Measurements from ENCODE around the gene NT5DC1. TPM values are rescaled to one million over a fixed set of nuclear protein-coding genes. Genes with fewer than 3 reads are reported as not detected.

NT5DC1 gene
- total RNA-seq, 1 experiment from 2014 or later: 37.9 TPM

DNA sequence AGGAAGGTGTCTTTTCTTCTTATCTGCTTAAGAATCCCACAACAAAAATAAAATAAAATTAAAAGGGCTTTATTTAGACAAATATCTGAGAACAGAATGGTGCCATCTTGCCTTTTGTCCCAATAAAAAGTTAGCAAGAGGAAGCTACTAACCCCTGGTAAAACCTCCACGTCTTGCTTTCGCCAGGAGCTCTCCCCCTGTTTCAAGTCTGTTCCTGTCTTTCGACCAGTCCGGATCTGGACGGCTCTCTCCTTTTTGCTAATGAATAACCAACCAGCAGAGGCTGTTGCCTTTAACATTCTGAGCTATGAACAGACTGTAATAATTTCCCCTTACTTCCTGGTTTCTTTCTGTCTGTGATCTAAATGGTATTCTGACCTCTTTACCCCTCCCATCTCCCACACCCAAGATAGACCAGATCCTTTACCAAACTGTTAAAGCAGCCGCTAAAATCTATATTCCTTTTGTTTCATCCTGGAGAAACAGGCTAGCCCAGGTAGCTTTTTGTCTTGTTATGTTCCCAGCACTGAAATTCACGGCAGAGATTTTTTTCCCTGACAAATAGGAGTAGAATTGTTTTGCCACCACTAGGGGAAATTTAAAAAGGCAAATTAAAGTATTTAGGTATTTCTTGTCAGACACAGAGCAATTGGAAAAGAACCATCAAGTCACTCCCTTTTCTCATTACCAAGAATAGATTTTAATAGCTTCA lies 39.9 kb upstream of the NT5DC1 start, which contains the start of gene FRK:
FRK (minus strand) TSS at position 320 of the 712 bp plus-strand sequence. CDS start 580 bp downstream, outside the sequence.
- H3K27ac ChIP-seq (ENCODE audit: low read depth, low read length, poor library complexity, severe bottlenecking): peak within 1 kb of the TSS; percentile 74
- BruUV-seq (replicated peaks): no TSS peak
- ChIA-PET CTCF (interaction anchor here (0.7 to 1.0 kb wide), 4 partner anchors 42 to 190 kb away, joined by 3 to 4 read pairs (median 4); no protein-coding TSS in a partner anchor), POLR2A (ENCODE audit: low non-redundant PET) (no interaction called here)
- H3K27me3 ChIP-seq (replicated peaks; ENCODE audit: insufficient read depth, low read depth, low read length, poor library complexity): no peaks in the 10 kb centered on the region
- H3K36me3 ChIP-seq (ENCODE audit: insufficient read depth, low read length, poor library complexity, severe bottlenecking): no peaks in the 10 kb centered on the region
- peak within 1 kb of the TSS; percentile 54 for H3K4me3 ChIP-seq (ENCODE audit: low read depth, low read length, poor library complexity, severe bottlenecking)
- H3K9me3 ChIP-seq (ENCODE audit: low read depth, low read length, poor library complexity, severe bottlenecking): no peaks in the 10 kb centered on the region
- intact Hi-C loops (cut with micrococcal nuclease; ENCODE audit: unreplicated experiment): loop anchor here (5.0 kb wide), 1 partner anchor 37 kb away; no protein-coding TSS in a partner anchor
- DNase-seq (ENCODE audit: low spot score): peak; percentile 63
- H3K4me1 ChIP-seq (ENCODE audit: insufficient read depth, low read length, poor library complexity, severe bottlenecking): peaks cover 10% of the 10 kb centered on the region
- TF ChIP-seq, protein P1, sequence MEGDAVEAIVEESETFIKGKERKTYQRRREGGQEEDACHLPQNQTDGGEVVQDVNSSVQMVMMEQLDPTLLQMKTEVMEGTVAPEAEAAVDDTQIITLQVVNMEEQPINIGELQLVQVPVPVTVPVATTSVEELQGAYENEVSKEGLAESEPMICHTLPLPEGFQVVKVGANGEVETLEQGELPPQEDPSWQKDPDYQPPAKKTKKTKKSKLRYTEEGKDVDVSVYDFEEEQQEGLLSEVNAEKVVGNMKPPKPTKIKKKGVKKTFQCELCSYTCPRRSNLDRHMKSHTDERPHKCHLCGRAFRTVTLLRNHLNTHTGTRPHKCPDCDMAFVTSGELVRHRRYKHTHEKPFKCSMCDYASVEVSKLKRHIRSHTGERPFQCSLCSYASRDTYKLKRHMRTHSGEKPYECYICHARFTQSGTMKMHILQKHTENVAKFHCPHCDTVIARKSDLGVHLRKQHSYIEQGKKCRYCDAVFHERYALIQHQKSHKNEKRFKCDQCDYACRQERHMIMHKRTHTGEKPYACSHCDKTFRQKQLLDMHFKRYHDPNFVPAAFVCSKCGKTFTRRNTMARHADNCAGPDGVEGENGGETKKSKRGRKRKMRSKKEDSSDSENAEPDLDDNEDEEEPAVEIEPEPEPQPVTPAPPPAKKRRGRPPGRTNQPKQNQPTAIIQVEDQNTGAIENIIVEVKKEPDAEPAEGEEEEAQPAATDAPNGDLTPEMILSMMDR (conservative IDR thresholded peaks at IDR 0.05; ENCODE audit: low read depth, low read length): peak; percentile 59
- no peak for TF ChIP-seq EZH2 (IDR thresholded peaks at IDR 0.05; ENCODE audit: borderline replicate concordance, low read depth, low read length, poor library complexity, severe bottlenecking)

DNA sequence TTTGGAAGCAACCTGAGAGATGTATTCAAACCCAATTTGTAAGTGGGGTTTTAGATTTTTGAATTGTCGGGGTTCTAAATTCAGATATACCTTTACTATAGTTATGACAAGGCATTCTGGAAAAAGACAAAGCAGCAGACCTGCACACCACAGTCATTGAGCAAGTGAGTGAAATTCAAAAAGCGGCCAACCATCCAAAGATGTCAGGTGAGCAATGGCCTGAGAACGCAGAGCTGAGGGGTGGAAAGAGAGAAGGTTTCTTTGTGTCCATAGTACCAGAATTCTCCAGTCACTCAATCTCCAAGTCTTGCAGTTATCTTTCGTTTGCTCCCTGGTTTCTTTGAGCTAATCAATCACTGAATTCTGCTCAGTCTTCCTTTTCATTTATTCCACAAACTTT lies 38.2 kb upstream of the NT5DC1 start:
- Histone ChIP-seq H3K4me3 (ENCODE audit: low read depth, low read length, poor library complexity, severe bottlenecking) (no peak overlapping the region), H3K27ac (ENCODE audit: low read depth, low read length, poor library complexity, severe bottlenecking) (no peak overlapping the region), H3K27me3 (replicated peaks; ENCODE audit: insufficient read depth, low read depth, low read length, poor library complexity) (no peaks in the 10 kb centered on the region), H3K36me3 (ENCODE audit: insufficient read depth, low read length, poor library complexity, severe bottlenecking) (no peaks in the 10 kb centered on the region), H3K9me3 (ENCODE audit: low read depth, low read length, poor library complexity, severe bottlenecking) (no peaks in the 10 kb centered on the region), H3K4me1 (ENCODE audit: insufficient read depth, low read length, poor library complexity, severe bottlenecking) (peaks cover 5% of the 10 kb centered on the region)
- TF ChIP-seq EZH2 (IDR thresholded peaks at IDR 0.05; ENCODE audit: borderline replicate concordance, low read depth, low read length, poor library complexity, severe bottlenecking): no peak
- TF ChIP-seq, protein P1 (conservative IDR thresholded peaks at IDR 0.05; ENCODE audit: low read depth, low read length): no peak
- intact Hi-C loops (cut with micrococcal nuclease; ENCODE audit: unreplicated experiment): loop anchor here (5.0 kb wide), 1 partner anchor 35 kb away; no protein-coding TSS in a partner anchor
- no TSS peak for BruUV-seq (replicated peaks)
- ChIA-PET CTCF (interaction anchor here (1.0 kb wide), 1 partner anchor 49 kb away, joined by 3 read pairs; no protein-coding TSS in a partner anchor), POLR2A (ENCODE audit: low non-redundant PET) (no interaction called here)
- DNase-seq (ENCODE audit: low spot score): no peak

DNA sequence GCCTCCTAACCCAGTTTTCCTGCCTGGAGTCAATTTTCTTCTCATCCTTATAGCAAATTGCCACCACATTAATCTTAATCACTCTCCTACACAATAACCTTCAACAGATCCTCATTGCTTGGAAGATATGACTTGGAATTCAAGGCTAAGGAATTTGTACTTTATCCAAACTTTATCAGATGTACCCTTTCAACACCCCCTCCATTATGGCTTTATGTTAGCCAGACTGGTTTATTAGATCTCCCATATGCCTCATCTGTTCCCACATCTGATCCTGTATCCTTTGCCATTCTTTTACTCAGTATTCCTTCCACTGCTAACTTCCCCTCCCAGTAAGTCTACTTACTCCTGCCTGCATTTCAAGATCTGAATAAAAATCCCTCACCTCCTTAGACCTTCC lies 36.0 kb upstream of the NT5DC1 start:
- no peak for DNase-seq (ENCODE audit: low spot score)
- H3K4me1 ChIP-seq (ENCODE audit: insufficient read depth, low read length, poor library complexity, severe bottlenecking): peaks cover 8% of the 10 kb centered on the region
- POLR2A ChIA-PET (ENCODE audit: low non-redundant PET): no interaction called here
- CTCF ChIA-PET: no interaction called here
- H3K9me3 ChIP-seq (ENCODE audit: low read depth, low read length, poor library complexity, severe bottlenecking): no peaks in the 10 kb centered on the region
- no peak overlapping the region for H3K4me3 ChIP-seq (ENCODE audit: low read depth, low read length, poor library complexity, severe bottlenecking)
- H3K27me3 ChIP-seq (replicated peaks; ENCODE audit: insufficient read depth, low read depth, low read length, poor library complexity): no peaks in the 10 kb centered on the region
- H3K27ac ChIP-seq (ENCODE audit: low read depth, low read length, poor library complexity, severe bottlenecking): no peak overlapping the region
- no peaks in the 10 kb centered on the region for H3K36me3 ChIP-seq (ENCODE audit: insufficient read depth, low read length, poor library complexity, severe bottlenecking)
- TF ChIP-seq EZH2 (IDR thresholded peaks at IDR 0.05; ENCODE audit: borderline replicate concordance, low read depth, low read length, poor library complexity, severe bottlenecking): no peak
- intact Hi-C loops (cut with micrococcal nuclease; ENCODE audit: unreplicated experiment): loop anchor here (5.0 kb wide), 1 partner anchor 33 kb away; no protein-coding TSS in a partner anchor
- BruUV-seq (replicated peaks): no TSS peak
